ENCODE data around the gene ZBTB17.
A peak's percentile ranks its signal among the peaks of the same experiment; 100 is the strongest.

GRCh38 chr1:15994590-15995351 lies 18.9 kb upstream of the ZBTB17 start:
- TF ChIP-seq CTCF (IDR thresholded peaks at IDR 0.05; ENCODE audit: poor library complexity) (peak; percentile 57), EZH2 (IDR thresholded peaks at IDR 0.05; ENCODE audit: borderline replicate concordance) (no peak), EZH2phosphoT487 (IDR thresholded peaks at IDR 0.05; ENCODE audit: low read depth, severe bottlenecking, unreplicated experiment) (no peak)

All from hepatocyte (in vitro differentiated cells).